NCI-H82 treated with DMSO at 0.1 percent for 48 hours (cell line): ENCODE results near the gene SHF.
A peak's percentile ranks its signal among the peaks of the same experiment; 100 is the strongest.
"Not testable (repeated sequence)": the region's sequence is repeated elsewhere in the genome, so short reads cannot be mapped to it uniquely, and the experiment has no call there.

Source experiments
- DNase-seq: peaks from one replicate; lab custom pipeline; 2025; ENCODE audit not compliant: unreplicated experiment; lab: John Stamatoyannopoulos, UW

Gene SHF

DNA sequence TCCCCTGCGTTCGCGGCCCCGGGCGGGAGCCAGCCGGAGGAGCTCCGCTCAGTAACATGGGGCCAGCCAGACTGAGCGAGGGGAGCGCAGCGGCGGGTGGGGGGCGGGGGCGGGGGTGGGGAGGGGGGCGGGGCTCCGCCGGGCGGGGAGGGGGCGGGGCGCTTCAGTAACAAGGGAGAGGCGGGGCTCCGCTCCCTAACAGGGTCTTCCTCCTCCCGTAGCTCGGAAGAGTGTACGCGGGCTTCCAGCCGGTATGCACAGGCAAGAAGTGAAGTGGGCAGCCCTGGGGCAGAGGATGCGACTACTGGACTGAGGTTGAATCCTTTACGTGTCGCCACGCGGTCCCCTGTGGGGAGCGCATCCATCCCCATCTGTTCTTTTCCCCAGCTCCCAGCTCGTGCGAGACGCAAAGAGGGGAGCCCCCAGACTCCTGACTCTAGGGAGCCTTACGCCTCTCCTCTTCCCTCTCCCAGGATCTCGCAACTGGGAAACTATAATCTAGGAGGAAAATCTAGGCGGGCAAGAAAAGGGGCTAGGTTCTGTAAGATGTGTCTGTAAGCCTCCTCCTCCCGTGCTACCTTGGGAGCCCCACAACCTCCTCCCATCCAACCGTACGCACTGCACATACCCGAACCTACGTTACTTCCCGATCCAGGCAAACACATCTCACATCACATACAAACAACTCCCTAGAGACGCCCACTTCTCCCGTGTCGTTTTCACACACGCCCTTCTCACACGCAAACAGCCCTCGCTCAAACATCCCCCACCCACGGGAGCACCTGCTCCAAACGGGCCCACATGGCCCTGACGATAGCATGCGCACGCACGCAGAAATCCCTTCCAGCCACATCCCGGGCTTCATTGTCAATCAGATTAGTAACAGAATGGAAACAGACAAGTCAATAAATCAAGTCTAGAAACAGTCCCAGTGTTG is at the start of gene SHF:
Gene SHF (minus strand): TSS at position 73 of the 937 bp plus-strand sequence. CDS start 15 bp downstream, at position 58.
- DNase-seq, result peak; percentile 83

GRCh38 chr15:45236806-45237205 is 49.0 kb upstream of the SHF start:
- not testable (repeated sequence) for DNase-seq

DNA sequence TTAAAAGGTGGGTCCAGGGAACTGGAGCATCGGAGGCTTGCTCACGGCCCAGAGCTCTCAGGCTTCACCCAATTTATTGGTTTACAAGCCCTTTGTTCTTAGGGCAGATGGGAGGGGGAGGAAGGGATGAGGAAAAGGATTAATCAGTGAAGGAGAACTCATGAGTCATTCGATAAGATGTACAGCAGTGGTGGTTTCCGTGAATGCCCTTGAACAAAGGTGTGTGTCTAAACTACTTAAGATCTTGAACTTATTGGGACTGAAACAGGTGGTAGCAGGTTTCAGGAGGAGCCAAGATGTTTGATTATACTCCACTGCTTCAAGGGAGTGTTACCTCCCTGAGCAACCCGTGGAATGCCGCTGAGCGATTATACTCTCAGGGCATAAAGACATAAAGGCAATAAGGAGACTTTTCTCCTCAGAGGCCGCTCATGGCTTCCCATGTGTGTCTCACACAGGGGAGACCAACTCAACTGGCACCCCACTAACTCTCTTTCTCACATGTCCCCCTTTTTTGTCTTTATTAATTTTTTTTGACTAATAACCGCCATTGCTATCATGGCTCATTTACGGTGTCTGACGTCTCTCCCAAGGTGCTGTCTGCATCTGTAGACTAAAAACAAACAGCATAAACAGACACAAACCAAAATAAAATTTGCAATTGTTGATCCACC is 46.9 kb upstream of the SHF start:
- no peak for DNase-seq

DNA sequence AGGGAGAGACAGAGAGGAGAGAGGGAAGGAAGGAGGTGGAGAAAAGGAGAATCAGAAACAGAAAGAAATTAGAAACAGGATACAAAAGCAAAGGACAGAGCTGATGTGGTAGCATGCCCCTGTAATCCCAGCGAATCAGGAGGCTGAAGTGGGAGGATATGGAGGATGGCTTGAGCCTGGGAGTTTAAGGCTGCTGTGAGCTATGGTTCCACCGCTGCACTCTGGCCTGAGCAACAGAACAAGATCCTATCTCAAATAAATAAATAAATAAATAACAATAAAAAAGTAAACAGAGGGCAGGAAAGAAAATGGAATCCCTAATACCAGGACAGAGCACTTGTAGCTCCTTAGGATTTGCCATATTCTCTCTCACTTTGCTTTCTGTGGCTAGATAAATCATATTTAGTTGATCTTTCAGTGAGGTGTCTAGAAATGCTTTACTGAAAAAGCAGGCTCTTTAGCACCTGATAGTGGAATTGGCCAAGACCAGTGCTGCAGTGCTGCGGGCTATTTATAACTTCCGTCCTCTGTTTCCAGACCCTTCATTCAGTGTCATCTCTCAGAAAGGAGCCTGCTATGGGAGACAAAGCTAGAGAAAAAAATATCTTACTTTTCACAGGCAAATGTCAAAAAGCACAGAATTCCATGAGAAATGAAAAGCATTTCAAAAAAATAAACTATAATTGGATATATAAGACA is 44.2 kb upstream of the SHF start:
- no peak for DNase-seq

DNA sequence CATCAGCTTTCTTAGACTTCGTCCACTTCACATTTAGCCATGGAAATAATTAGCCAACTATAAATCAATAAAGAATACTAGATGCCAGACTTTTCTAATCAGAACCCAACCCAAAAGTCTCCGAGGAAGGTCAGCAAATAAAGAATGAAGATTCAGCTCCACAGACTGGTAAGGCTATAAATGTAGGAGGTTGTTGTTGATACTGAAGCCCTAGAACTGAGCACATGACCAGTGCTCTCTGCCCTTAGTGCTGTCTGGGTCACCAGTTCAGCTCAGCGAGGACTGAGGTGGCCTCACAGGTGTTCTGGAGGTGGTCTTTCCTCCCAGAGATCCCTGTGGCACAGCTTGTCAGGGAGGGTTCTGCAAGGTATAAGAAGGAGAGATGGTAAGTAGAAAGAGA is 43.4 kb upstream of the SHF start:
- no peak for DNase-seq

GRCh38 chr15:45230245-45230965 is 42.6 kb upstream of the SHF start:
- DNase-seq, result no peak

DNA sequence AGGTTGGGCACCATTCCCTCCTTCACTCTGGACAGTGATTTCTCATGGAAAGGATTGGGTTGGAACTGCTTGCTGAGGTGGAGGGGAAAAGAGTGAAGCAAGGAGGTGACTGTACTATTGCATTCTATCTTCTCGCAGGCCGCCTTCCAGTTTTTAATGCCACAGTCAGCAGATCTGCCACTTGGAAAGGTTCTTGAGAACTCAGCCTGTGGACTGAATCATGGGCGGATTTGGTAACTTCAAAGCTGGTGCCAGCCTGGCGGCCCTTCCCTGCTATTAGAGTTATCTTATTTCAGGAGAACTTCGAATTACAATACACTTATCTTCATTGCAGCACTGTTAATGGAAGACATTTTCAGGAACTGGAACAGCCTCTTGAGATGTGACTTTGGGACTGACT is 41.2 kb upstream of the SHF start:
- no peak for DNase-seq

DNA sequence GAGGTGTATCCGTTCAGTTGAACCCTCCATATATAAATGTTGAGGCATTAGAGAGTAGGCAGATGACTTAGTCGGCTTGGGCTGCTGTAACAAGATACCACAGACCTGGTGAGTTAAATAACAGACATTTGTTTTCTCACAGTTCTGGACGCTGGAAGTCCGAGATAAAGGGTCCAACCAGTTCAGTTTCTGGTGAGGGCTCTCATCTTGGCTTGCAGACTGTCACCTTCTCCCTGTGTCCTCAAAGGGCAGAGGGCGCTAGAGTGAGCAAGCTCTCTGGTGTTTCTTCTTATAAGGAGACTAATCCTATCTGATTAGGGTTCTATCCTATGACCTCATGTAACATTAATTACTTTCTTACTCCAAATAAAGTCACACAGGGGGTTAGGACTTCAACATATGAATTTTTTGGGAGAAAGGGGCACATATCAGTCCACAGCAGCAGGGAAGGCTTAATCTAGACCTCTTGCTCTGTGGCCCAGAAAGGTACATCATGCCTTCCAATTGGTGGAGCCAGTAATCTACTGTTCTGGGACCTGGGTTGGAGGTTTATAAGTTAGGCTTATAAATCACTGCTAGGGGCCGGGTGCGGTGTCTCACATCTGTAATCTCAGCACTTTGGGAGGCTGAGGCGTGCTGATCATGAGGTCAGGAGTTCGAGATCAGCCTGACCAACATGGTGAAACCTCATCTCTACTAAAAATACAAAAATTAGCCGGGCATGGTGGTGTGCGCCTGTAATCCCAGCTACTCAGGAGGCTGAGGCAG is 37.9 kb upstream of the SHF start:
- DNase-seq, result peak; percentile 68

GRCh38 chr15:45224621-45225217 is 37.0 kb upstream of the SHF start:
- DNase-seq, result peak; percentile 13

GRCh38 chr15:45221967-45222366 is 34.2 kb upstream of the SHF start:
- DNase-seq, result no peak

DNA sequence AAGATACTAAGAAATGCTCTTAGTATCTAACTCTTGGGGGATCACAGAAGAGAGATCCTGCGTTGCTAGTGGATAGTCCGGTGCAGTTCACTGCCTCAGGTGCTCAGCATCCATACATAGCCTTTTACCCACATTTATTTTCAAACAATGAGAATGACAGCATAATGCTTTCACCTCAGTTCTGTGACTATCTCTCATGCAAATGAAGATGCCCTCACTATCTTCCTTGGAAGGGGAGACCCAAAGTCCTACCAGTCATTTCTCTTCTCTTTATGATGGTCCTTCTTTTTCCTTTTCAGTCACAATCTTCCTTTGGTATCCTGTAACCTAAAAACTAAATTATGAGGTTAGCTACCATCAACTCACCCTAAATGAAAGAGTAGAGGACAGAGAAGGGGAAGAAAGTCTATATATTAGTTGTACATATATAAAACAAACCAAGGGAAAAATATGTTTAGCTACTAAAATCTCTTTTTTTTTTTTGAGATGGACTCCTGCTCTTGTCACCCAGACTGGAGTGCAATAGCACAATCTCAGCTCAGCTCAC is 33.4 kb upstream of the SHF start:
- DNase-seq, result no peak

GRCh38 chr15:45212493-45212892 is 24.7 kb upstream of the SHF start:
- DNase-seq, result no peak

DNA sequence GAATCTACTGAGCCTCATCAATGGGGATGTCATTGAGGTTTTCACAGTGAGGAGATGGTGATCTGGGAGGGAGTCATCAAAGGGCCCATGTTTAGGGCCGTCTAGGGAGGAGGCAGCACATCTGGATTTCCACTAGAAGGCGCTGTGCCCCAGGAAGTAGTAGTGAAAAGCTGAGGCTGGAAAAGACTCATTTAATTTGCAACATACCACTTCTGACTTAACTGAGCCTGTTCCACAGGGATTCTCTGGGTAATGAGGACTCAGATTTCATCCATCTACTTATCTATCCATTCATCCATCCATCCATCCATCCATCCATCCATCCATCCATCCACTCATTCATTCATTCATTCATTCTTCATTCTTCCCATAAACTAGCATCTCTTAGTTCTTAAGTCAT is 17.4 kb upstream of the SHF start:
- DNase-seq, result peak; percentile 48

DNA sequence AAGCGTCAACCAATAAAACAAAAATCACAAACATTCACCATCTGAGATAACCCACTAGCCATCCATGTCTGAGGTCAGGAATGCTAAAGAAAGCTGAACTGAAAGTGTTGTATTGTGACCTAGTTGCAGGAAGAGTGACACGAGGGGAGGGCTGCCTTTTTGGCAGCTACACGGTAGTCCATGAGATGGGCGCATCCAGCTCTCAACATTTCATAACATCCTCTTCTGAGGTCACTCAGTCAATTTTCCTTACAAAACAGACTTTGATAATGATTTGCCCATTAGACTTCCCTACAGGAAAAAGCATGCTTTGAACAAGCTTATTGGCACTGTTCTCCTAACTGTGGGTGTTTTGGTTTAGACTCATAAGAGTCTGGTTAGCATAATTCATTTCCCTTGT is 15.4 kb upstream of the SHF start:
- DNase-seq, result no peak

DNA sequence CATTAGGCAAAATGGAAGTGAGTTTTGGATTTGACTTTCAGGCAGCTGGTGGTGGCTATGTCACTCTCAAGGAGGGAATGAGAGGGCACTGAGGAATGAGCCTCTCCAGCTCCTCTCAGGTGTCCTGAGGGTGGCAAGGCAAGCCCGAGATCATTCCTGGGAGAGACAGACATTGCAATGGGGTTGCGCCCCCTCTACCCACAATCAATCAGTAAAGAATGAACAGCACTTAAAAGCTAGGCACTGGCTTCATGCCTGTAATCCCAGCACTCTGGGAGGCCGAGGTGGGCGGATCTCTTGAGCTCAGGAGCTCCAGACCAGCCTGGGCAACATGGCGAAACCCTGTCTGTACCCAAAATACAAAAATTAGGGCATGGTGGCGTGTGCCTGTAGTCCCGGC is 14.1 kb upstream of the SHF start:
- no peak for DNase-seq

DNA sequence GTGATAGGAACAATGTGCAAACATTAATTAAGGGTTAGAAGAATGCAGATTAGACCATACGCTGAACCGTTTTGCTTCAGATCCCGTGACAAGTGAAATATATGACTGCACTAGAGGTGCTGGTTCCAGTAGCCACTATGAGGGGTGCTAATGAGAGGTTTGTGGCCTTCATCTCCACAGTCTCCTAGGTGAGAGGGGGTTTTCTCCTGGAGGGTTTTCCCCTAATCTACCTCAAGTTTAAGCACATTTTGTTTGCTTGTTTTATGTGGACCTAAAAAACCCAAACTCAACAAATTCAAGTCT is 13.7 kb upstream of the SHF start:
- DNase-seq, result no peak

- peak; percentile 55 for DNase-seq
These were observed 13.2 kb upstream of the SHF start for GRCh38 chr15:45200799-45201556.

DNA sequence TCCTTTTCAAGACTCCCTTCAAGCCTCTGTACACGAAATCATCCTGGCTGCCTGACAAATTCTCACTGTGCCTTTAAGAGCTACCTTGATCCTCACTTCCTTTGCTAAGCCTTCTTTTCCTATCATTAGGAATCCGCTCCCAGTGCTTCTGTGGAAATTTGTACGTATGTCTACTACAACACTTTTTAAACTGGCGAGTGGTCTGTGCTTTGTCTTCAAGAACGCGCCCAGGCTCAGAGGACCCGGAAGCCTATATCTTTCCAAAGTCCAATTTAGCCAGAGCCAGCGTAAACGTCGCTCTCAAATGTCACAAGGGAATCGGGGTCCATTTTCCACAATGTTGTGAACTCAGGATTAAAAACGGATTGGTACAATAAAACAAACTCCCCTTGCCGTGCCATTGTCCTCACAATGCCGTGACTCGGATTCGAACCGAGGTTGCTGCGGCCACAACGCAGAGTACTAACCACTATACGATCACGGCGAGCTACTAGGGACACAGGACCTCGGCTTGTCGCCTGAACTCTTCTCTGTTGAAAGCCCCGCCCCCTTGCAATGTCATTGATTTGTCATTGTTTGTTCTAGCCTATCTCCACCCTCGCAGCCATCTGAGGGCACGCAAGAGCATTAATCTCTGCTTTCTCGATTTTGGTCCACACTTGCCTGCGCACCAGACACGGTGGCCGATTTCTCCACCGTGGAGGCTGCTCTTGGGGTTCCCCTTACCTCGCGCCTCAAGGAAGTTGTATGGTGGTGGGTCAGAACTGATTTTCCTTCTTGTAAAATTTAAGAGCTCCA is 12.4 kb upstream of the SHF start:
- peak; percentile 87 for DNase-seq
